Epithelial cell of esophagus (primary cell): ENCODE measurements around the gene PDK2.

ENCODE experiments used
- DNase-seq: peaks from one replicate; pipeline ENCODE4 v3.0.0; 2010; ENCODE audit warnings: low read depth
- H3K4me3 ChIP-seq: 2 replicates; pipeline ENCODE4 v1.5.1; 2011; ENCODE audit warnings: mild to moderate bottlenecking, low read length, control low read depth
- TF ChIP-seq, protein P1 (sequence below): IDR thresholded peaks from 2 replicates; pipeline ENCODE4 v1.5.1; 2011; ENCODE audit warnings: low read depth, mild to moderate bottlenecking, low read length, control low read depth, inconsistent platforms; ENCODE audit not compliant: insufficient read depth; ENCODE audit errors: missing control alignments

PDK2 gene

DNA sequence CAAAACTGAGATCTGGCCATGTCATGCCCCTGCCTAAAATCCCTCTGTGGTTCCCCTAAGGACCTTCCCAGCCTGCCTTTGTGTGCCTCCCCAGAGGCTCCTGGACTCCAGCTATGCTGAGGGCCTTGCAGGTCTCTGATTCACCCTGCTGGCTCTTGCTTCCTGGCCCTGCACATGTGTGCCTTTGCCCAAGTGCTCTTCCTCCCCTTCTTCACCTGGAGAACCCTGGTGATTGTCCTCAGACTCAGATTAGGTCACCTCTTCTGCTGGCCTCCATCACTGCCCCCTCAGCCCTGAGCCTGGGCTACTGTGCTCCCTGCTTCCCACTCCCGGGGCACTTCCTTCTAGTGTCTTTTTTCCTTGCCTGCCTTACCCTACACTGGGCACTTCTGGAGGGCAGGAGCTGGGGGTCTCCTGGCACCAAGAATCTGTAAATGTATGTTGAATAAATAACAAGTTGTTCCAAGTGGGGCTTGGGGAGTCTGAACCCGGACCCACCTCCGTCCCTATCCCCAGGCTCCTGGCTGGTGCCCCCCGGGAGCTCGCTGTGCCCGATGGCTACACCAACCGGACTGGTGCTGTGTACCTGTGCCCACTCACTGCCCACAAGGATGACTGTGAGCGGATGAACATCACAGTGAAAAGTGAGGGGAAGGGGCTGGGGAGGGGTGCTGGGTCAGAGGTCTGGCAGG, 31.4 kb upstream of the PDK2 start:
- TF ChIP-seq, protein P1, sequence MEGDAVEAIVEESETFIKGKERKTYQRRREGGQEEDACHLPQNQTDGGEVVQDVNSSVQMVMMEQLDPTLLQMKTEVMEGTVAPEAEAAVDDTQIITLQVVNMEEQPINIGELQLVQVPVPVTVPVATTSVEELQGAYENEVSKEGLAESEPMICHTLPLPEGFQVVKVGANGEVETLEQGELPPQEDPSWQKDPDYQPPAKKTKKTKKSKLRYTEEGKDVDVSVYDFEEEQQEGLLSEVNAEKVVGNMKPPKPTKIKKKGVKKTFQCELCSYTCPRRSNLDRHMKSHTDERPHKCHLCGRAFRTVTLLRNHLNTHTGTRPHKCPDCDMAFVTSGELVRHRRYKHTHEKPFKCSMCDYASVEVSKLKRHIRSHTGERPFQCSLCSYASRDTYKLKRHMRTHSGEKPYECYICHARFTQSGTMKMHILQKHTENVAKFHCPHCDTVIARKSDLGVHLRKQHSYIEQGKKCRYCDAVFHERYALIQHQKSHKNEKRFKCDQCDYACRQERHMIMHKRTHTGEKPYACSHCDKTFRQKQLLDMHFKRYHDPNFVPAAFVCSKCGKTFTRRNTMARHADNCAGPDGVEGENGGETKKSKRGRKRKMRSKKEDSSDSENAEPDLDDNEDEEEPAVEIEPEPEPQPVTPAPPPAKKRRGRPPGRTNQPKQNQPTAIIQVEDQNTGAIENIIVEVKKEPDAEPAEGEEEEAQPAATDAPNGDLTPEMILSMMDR = no peak
- no peak overlapping the region for H3K4me3 ChIP-seq
- peak; percentile 64 for DNase-seq

DNA sequence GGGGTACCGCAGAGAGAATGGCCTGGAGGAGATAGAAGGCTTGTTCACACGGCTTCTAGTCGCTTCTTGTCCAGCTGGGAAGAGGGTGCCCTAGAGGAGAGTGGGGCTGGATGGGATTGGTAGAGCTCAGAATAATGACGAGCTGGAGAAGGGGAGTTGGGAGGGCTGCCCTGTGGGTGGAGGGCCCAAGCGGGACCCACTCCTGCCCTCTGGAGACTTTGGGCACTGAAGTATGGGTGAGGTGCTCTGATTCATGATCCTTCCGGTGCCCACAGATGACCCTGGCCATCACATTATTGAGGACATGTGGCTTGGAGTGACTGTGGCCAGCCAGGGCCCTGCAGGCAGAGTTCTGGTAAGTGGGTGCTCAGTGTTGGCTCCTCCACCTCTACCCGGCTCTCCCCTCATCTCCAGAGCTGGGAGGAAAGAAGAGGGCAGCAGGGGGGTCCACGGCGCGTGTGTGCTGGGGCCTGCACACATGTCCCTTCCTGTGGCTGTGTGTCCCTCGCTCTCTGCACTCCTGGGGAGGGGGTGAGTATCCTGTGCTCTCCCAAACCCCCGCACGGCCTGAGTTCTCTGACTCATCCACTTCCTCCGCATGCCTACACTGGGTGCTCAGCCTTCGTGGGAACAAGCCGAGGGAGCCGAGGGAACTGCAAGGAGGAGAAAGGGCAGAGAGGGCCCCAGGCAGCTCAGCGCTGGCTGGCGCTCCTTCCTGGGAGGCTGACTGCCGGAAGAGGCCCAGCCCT, 30.7 kb upstream of the PDK2 start:
- peak; percentile 97 for DNase-seq
- TF ChIP-seq, protein P1 = no peak
- H3K4me3 ChIP-seq = no peak overlapping the region

DNA sequence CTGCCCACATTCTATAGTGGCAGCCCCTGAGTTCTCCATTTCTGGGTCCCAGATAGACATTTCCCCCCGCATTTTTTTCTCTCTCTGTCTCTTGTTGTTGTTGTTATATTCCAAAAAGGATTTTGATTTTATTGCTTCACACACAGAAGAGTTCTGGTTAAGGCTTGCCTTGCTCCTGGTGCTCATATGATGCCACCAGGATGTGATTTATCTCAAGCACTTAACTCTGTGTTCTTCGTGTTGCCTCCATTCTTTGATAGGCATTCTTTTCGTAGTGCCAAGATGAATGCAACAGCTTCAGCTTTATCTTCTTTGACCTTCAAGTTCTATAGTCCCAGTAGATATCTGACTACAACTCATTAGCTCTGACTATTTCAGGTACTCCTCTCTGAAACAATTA, 30.1 kb upstream of the PDK2 start:
- H3K4me3 ChIP-seq = no peak overlapping the region
- TF ChIP-seq, protein P1 = no peak
- no peak for DNase-seq

DNA sequence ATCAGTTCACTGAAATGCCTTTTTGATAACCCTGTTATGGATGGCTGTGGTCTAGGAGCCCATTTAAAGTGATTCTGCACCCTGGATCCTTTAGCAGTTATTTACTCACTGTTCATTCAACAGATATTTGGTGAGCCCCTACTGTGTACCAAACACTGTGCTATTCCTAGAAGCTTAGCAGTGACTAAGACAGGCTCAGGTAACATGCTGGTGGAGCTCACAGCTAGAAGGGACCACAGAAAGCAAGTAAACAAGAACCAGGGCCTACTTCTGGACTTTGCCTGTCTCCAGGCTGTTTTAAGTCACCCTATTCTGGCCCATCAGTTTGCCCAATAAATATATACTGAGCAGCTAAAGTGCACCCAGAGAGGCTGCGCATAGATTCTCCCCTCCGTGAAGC, 28.2 kb upstream of the PDK2 start:
- H3K4me3 ChIP-seq = no peak overlapping the region
- DNase-seq = no peak
- TF ChIP-seq, protein P1 = no peak

DNA sequence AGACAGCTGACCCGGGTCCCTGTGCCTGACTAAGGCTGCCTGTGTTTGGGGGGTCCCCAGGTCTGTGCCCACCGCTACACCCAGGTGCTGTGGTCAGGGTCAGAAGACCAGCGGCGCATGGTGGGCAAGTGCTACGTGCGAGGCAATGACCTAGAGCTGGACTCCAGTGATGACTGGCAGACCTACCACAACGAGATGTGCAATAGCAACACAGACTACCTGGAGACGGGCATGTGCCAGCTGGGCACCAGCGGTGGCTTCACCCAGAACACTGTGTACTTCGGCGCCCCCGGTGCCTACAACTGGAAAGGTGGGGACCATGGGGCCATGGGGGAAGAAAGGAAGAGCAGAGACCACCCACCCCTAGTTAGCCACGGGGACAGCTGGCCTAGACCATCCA, 27.2 kb upstream of the PDK2 start:
- TF ChIP-seq, protein P1 = no peak
- no peak overlapping the region for H3K4me3 ChIP-seq
- no peak for DNase-seq

DNA sequence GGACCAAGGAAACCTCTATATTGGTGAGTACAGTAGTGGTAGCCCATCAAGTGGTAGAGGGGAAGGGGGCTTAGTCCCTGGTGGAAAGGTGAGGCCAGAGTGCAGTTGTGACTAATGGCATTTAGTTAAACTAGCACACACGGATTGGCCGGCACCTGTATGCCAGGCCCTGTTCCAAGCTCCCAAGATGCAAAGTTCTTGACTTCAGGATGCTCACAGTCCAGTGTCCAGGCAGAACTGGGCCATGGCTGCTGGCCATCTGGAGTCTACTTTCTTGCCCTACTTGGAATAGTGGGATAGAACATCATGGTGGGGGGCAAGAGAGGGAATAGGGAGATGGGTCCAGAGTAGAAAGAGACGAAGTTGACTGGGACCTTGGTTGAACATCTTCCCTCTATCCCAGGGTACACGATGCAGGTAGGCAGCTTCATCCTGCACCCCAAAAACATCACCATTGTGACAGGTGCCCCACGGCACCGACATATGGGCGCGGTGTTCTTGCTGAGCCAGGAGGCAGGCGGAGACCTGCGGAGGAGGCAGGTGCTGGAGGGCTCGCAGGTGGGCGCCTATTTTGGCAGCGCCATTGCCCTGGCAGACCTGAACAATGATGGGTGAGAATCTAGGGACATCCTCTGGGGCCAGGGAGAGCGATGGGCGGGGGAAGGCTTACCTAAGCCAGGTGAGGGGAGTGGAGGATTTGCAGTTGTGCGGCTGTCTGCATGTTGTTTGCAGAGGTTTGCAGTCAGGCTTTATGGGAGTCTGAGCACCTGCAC, 24.1 kb upstream of the PDK2 start:
- TF ChIP-seq, protein P1 = no peak
- no peak for DNase-seq
- H3K4me3 ChIP-seq = no peak overlapping the region
